Caco-2 (cell line): Measurements from ENCODE around the gene PLA2G2F. TPM values are rescaled to one million over a fixed set of nuclear protein-coding genes. Genes with fewer than 3 reads are reported as not detected.

Source experiments
- BruUV-seq: library from RNA; stranded (reverse); fragments of 400-500 nt; replicated peaks from 2 replicates; lab custom pipeline; 2021; lab: Mats Ljungman, UMichigan
- CTCF ChIA-PET: fragments of 300-600 bp; sonication (Branson Sonifier 250); formaldehyde crosslinking; loops from one replicate; lab custom pipeline; 2022; ENCODE audit warnings: antibody characterized with exemption; lab: Charles Lee
- POLR2A ChIA-PET: fragments of 300-600 bp; sonication (Branson Sonifier 250); formaldehyde crosslinking; loops from one replicate; lab custom pipeline; 2022; ENCODE audit warnings: antibody characterized with exemption; lab: Charles Lee
- DNase-seq, 2 experiments: peaks; one replicate each; pipeline versions ENCODE4 v3.0.0 to v3.0.0-alpha.2; 2020 to 2022
- H3K27me3 ChIP-seq: replicated peaks from 2 replicates; pipeline ENCODE4 v1.6.0; 2011; ENCODE audit warnings: low read length; ENCODE audit not compliant: control insufficient read depth, insufficient read depth
- H3K36me3 ChIP-seq: 2 replicates; pipeline ENCODE4 v1.5.1; 2011; ENCODE audit warnings: low read length; ENCODE audit not compliant: control insufficient read depth, insufficient read depth
- H3K4me1 ChIP-seq: fragments of 250-450 bp; sonication (Bioruptor Pico); 2 replicates; pipeline ENCODE4 v1.5.1; 2020; ENCODE audit warnings: mild to moderate bottlenecking
- H3K4me3 ChIP-seq: 2 replicates; pipeline ENCODE4 v1.5.1; 2011; ENCODE audit warnings: low read depth, mild to moderate bottlenecking, control low read depth, low read length
- H3K9me3 ChIP-seq: fragments of 250-450 bp; sonication (Bioruptor Pico); 2 replicates; pipeline ENCODE4 v1.5.1; 2020; ENCODE audit warnings: mild to moderate bottlenecking, moderate library complexity
- H3K27ac Mint-ChIP-seq: one replicate; pipeline ENCODE4 v1.8.0; 2022; ENCODE audit warnings: mixed read lengths; ENCODE audit not compliant: unreplicated experiment
- H3K27me3 Mint-ChIP-seq: one replicate; pipeline ENCODE4 v1.8.0; 2022; ENCODE audit warnings: mixed read lengths; ENCODE audit not compliant: insufficient read depth, unreplicated experiment
- H3K36me3 Mint-ChIP-seq: one replicate; pipeline ENCODE4 v1.8.0; 2022; ENCODE audit warnings: mild to moderate bottlenecking, mixed read lengths; ENCODE audit not compliant: insufficient read depth, unreplicated experiment
- H3K4me1 Mint-ChIP-seq: one replicate; pipeline ENCODE4 v1.8.0; 2022; ENCODE audit warnings: low read depth, mixed read lengths; ENCODE audit not compliant: unreplicated experiment
- H3K4me3 Mint-ChIP-seq: one replicate; pipeline ENCODE4 v1.8.0; 2022; ENCODE audit warnings: mild to moderate bottlenecking, moderate library complexity, mixed read lengths; ENCODE audit not compliant: unreplicated experiment
- H3K9me3 Mint-ChIP-seq: one replicate; pipeline ENCODE4 v1.8.0; 2022; ENCODE audit warnings: mixed read lengths; ENCODE audit not compliant: unreplicated experiment
- CTCF ChIP-seq, 2 experiments: fragments of 200-600 bp in 1 of 2; IDR thresholded peaks; 1 replicate in 1 of 2; 2 replicates in 1 of 2; pipeline versions ENCODE4 v1.5.1 to v1.8.0; 2011 to 2022; ENCODE audit warnings: antibody characterized with exemption in 1 of 2, control low read depth in 1 of 2, inconsistent platforms in 1 of 2, low read depth in 1 of 2, low read length in 1 of 2, mild to moderate bottlenecking in 1 of 2, moderate library complexity in 1 of 2; ENCODE audit not compliant: insufficient read depth in 1 of 2, severe bottlenecking in 1 of 2, unreplicated experiment in 1 of 2
- intact Hi-C: fragments of 100-400 bp; cut with micrococcal nuclease; formaldehyde crosslinking; loops from one replicate; pipeline ENCODE4 v1.10.0; 2022; ENCODE audit not compliant: unreplicated experiment
- total RNA-seq: library from RNA; stranded (reverse); gene quantifications from 2 replicates; pipeline ENCODE4 v1.2.3, GENCODE V29; 2022

The PLA2G2F gene
- total RNA-seq, 1 experiment from 2014 or later, result not detected

GRCh38 chr1:20143318-20143717, 4.2 kb downstream of the PLA2G2F start:
- CTCF ChIA-PET, result no interaction called here
- no TSS peak for BruUV-seq

GRCh38 chr1:20143734-20144565, 4.8 kb downstream of the PLA2G2F start:
- Histone ChIP-seq H3K4me3 (no peak overlapping the region), H3K9me3 (no peaks in the 10 kb centered on the region), H3K4me1 (no peaks in the 10 kb centered on the region), H3K27me3 (no peaks in the 10 kb centered on the region), H3K36me3 (no peaks in the 10 kb centered on the region)
- Mint-ChIP-seq H3K27ac (no peak overlapping the region), H3K27me3 (no peaks in the 10 kb centered on the region), H3K4me1 (no peaks in the 10 kb centered on the region), H3K4me3 (no peak overlapping the region), H3K9me3 (no peaks in the 10 kb centered on the region), H3K36me3 (no peaks in the 10 kb centered on the region)
- no peak for TF ChIP-seq CTCF (IDR thresholded peaks at IDR 0.05; ENCODE audit: insufficient read depth in 1 of 2, low read depth in 1 of 2, low read length in 1 of 2, severe bottlenecking in 1 of 2, unreplicated experiment in 1 of 2)
- ChIA-PET CTCF (no interaction called here), POLR2A (no interaction called here)
- no peak for DNase-seq
- no TSS peak for BruUV-seq
- intact Hi-C loops, result no loop called here

More at GRCh38 chr1:20143318-20143717, 4.2 kb downstream of the PLA2G2F start:
- POLR2A ChIA-PET, result no interaction called here
- DNase-seq, result no peak
- Mint-ChIP-seq H3K27me3 (no peaks in the 10 kb centered on the region), H3K4me1 (no peaks in the 10 kb centered on the region), H3K36me3 (no peaks in the 10 kb centered on the region), H3K9me3 (no peaks in the 10 kb centered on the region), H3K4me3 (no peak overlapping the region), H3K27ac (no peak overlapping the region)
- Histone ChIP-seq H3K4me1 (no peaks in the 10 kb centered on the region), H3K27me3 (no peaks in the 10 kb centered on the region), H3K4me3 (no peak overlapping the region), H3K9me3 (no peaks in the 10 kb centered on the region), H3K36me3 (no peaks in the 10 kb centered on the region)
- no peak for TF ChIP-seq CTCF (IDR thresholded peaks at IDR 0.05; ENCODE audit: insufficient read depth in 1 of 2, low read depth in 1 of 2, low read length in 1 of 2, severe bottlenecking in 1 of 2, unreplicated experiment in 1 of 2)
- intact Hi-C loops, result no loop called here

- H3K36me3 Mint-ChIP-seq, result no peaks in the 10 kb centered on the region
- no peak overlapping the region for H3K27ac Mint-ChIP-seq
- Histone ChIP-seq H3K4me3 (no peak overlapping the region), H3K27me3 (no peaks in the 10 kb centered on the region), H3K36me3 (no peaks in the 10 kb centered on the region), H3K4me1 (no peaks in the 10 kb centered on the region), H3K9me3 (no peaks in the 10 kb centered on the region)
- H3K9me3 Mint-ChIP-seq, result no peaks in the 10 kb centered on the region
- ChIA-PET CTCF (no interaction called here), POLR2A (no interaction called here)
- intact Hi-C loops, result no loop called here
- TF ChIP-seq CTCF (IDR thresholded peaks at IDR 0.05; ENCODE audit: insufficient read depth in 1 of 2, low read depth in 1 of 2, low read length in 1 of 2, severe bottlenecking in 1 of 2, unreplicated experiment in 1 of 2), result no peak
- H3K4me3 Mint-ChIP-seq, result no peak overlapping the region
- no peaks in the 10 kb centered on the region for H3K4me1 Mint-ChIP-seq
- no peak for DNase-seq
- H3K27me3 Mint-ChIP-seq, result no peaks in the 10 kb centered on the region
- BruUV-seq, result no TSS peak
Measured at GRCh38 chr1:20147846-20148570, 8.9 kb downstream of the PLA2G2F start.
